ENCODE measurements around the gene NRIP3. TPM values are rescaled to one million over a fixed set of nuclear protein-coding genes. Genes with fewer than 3 reads are reported as not detected.

The NRIP3 gene
- 1.4 TPM for total RNA-seq (ENCODE audit: unreplicated experiment)
- long read RNA-seq: 0 reads

- Mint-ChIP-seq H3K27ac (ENCODE audit: unreplicated experiment) (peak within 1 kb of the TSS; percentile 2), H3K27me3 (ENCODE audit: unreplicated experiment) (peaks cover 17% of the 10 kb centered on the region), H3K4me3 (ENCODE audit: unreplicated experiment) (peak within 1 kb of the TSS; percentile 85), H3K36me3 (ENCODE audit: low read depth, unreplicated experiment) (peaks cover 9% of the 10 kb centered on the region), H3K9me3 (ENCODE audit: unreplicated experiment) (no peaks in the 10 kb centered on the region), H3K4me1 (ENCODE audit: unreplicated experiment) (peaks cover 15% of the 10 kb centered on the region)
- peak; percentile 52 for DNase-seq (ENCODE audit: low spot score)
- TF ChIP-seq CTCF (IDR thresholded peaks at IDR 0.05; ENCODE audit: unreplicated experiment): no peak
Observed at GRCh38 chr11:9003573-9004182, at the start of gene NRIP3. TSS of gene NRIP3 (minus strand) at chr11:9004001. CDS start at chr11:9003935, 66 bp downstream.

GRCh38 chr11:9052316-9052715, 48.5 kb upstream of the NRIP3 start:
- no peaks in the 10 kb centered on the region for H3K9me3 Mint-ChIP-seq (ENCODE audit: unreplicated experiment)
- H3K27me3 Mint-ChIP-seq (ENCODE audit: unreplicated experiment): peaks cover 2% of the 10 kb centered on the region
- DNase-seq (ENCODE audit: low spot score): no peak
- TF ChIP-seq CTCF (IDR thresholded peaks at IDR 0.05; ENCODE audit: unreplicated experiment): no peak
- no peaks in the 10 kb centered on the region for H3K36me3 Mint-ChIP-seq (ENCODE audit: low read depth, unreplicated experiment)
- peaks cover 17% of the 10 kb centered on the region for H3K4me1 Mint-ChIP-seq (ENCODE audit: unreplicated experiment)
- no peak overlapping the region for H3K27ac Mint-ChIP-seq (ENCODE audit: unreplicated experiment)
- no peak overlapping the region for H3K4me3 Mint-ChIP-seq (ENCODE audit: unreplicated experiment)

- DNase-seq (ENCODE audit: low spot score): no peak
- H3K27me3 Mint-ChIP-seq (ENCODE audit: unreplicated experiment): peaks cover 5% of the 10 kb centered on the region
- no peak for TF ChIP-seq CTCF (IDR thresholded peaks at IDR 0.05; ENCODE audit: unreplicated experiment)
- no peak overlapping the region for H3K27ac Mint-ChIP-seq (ENCODE audit: unreplicated experiment)
- no peaks in the 10 kb centered on the region for H3K9me3 Mint-ChIP-seq (ENCODE audit: unreplicated experiment)
- H3K36me3 Mint-ChIP-seq (ENCODE audit: low read depth, unreplicated experiment): no peaks in the 10 kb centered on the region
- no peak overlapping the region for H3K4me3 Mint-ChIP-seq (ENCODE audit: unreplicated experiment)
- H3K4me1 Mint-ChIP-seq (ENCODE audit: unreplicated experiment): peaks cover 17% of the 10 kb centered on the region
Observed at GRCh38 chr11:9049959-9050358, 46.2 kb upstream of the NRIP3 start.

- H3K4me1 Mint-ChIP-seq (ENCODE audit: unreplicated experiment): peaks cover 5% of the 10 kb centered on the region
- peaks cover 5% of the 10 kb centered on the region for H3K27me3 Mint-ChIP-seq (ENCODE audit: unreplicated experiment)
- TF ChIP-seq CTCF (IDR thresholded peaks at IDR 0.05; ENCODE audit: unreplicated experiment): no peak
- no peaks in the 10 kb centered on the region for H3K36me3 Mint-ChIP-seq (ENCODE audit: low read depth, unreplicated experiment)
- no peak for DNase-seq (ENCODE audit: low spot score)
- no peaks in the 10 kb centered on the region for H3K9me3 Mint-ChIP-seq (ENCODE audit: unreplicated experiment)
- no peak overlapping the region for H3K27ac Mint-ChIP-seq (ENCODE audit: unreplicated experiment)
- H3K4me3 Mint-ChIP-seq (ENCODE audit: unreplicated experiment): no peak overlapping the region
Observed at GRCh38 chr11:9047964-9048523, 44.2 kb upstream of the NRIP3 start.

GRCh38 chr11:9046481-9046880, 42.7 kb upstream of the NRIP3 start:
- Mint-ChIP-seq H3K4me3 (ENCODE audit: unreplicated experiment) (no peak overlapping the region), H3K9me3 (ENCODE audit: unreplicated experiment) (no peaks in the 10 kb centered on the region), H3K36me3 (ENCODE audit: low read depth, unreplicated experiment) (no peaks in the 10 kb centered on the region), H3K4me1 (ENCODE audit: unreplicated experiment) (no peaks in the 10 kb centered on the region), H3K27me3 (ENCODE audit: unreplicated experiment) (peaks cover 5% of the 10 kb centered on the region), H3K27ac (ENCODE audit: unreplicated experiment) (no peak overlapping the region)
- DNase-seq (ENCODE audit: low spot score): no peak
- TF ChIP-seq CTCF (IDR thresholded peaks at IDR 0.05; ENCODE audit: unreplicated experiment): no peak
